GM12874 (cell line): ENCODE results near the gene BEST3.

Source experiments
- TF ChIP-seq, protein P1 (sequence below): IDR thresholded peaks from 2 replicates; pipeline ENCODE4 v1.5.1; 2011; ENCODE audit warnings: low read depth, mild to moderate bottlenecking, control low read depth, low read length, moderate library complexity; ENCODE audit not compliant: insufficient read depth

BEST3 gene

GRCh38 chr12:69698769-69699540 is at the start of gene BEST3:
Gene BEST3 (minus strand): TSS chr12:69699303. CDS start chr12:69697798, 1,505 bp downstream.
- TF ChIP-seq, protein P1, sequence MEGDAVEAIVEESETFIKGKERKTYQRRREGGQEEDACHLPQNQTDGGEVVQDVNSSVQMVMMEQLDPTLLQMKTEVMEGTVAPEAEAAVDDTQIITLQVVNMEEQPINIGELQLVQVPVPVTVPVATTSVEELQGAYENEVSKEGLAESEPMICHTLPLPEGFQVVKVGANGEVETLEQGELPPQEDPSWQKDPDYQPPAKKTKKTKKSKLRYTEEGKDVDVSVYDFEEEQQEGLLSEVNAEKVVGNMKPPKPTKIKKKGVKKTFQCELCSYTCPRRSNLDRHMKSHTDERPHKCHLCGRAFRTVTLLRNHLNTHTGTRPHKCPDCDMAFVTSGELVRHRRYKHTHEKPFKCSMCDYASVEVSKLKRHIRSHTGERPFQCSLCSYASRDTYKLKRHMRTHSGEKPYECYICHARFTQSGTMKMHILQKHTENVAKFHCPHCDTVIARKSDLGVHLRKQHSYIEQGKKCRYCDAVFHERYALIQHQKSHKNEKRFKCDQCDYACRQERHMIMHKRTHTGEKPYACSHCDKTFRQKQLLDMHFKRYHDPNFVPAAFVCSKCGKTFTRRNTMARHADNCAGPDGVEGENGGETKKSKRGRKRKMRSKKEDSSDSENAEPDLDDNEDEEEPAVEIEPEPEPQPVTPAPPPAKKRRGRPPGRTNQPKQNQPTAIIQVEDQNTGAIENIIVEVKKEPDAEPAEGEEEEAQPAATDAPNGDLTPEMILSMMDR = no peak

- TF ChIP-seq, protein P1 = no peak
Observed at GRCh38 chr12:69744109-69744508, 45.0 kb upstream of the BEST3 start.

DNA sequence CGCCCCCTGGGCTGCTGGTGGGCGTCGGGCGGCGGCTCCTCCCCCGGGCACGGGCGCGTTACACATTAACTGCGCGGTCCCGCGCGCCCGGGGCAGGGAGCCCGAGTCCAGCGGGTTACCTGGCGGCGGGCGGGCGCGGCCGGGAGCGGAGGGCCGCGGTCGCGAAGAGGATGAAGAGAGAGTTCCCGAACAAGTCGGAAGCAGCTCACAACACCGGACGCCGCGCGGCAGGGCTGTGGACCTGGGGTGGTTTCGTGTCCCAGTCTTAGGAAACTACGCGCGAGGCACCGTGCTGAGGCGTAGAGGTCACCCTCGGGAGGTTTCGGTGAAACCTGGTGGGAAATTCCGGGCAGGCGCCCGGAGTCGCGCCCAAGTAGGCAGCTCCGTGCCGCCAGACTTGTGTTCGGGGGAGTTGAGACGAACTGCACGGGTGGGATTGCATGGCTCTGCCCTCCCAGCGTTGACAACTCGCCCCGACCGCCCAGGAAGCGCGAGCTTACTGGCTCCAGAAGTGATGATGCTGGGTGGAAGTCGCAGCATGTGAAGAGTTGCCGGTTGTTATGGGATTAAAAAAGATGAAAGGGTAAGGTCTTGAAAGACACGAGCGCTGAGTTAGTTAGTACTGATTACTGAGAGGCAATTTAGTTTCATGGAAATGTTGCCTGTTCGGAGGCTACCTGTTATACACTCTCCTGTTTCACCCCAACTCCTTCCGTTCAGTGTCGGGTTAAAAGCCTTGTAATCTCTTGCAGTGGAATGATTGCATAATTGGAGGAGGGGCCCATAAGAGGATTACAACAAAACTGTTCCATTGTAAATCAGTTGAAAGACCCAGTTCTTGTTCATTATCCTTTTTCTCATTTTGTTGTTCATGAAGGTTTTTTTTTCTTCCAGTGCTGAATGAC is 40.4 kb upstream of the BEST3 start:
- TF ChIP-seq, protein P1 = no peak

GRCh38 chr12:69738351-69739286 is 39.5 kb upstream of the BEST3 start, which contains the start of gene RAB3IP:
Gene RAB3IP (plus strand): TSS chr12:69738860. CDS start chr12:69755409, 16,549 bp downstream.
- TF ChIP-seq, protein P1 = peak; percentile 87

- TF ChIP-seq, protein P1 = no peak
Observed at GRCh38 chr12:69733638-69734037, 34.5 kb upstream of the BEST3 start.

DNA sequence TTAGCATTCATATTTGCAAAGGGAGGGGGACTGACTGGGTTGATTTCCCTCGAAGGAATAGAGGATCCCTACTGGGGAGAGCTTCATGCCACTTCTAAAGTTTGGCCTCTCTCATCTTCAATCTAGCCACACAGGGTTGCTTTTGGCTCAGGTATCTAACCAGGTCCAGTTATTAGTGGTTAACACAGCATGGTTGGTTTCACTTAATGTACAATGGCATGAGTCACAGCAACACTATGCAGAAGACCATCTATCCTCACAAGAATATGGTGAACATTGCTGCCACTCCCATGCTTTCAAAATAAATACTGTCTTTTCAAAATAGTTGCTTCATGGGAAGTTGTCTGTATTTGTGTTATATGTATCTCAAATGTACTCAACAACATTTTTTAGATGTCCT is 33.0 kb upstream of the BEST3 start:
- TF ChIP-seq, protein P1 = no peak
